GM19467 (cell line): ENCODE results near the gene JTB.

Experiments
- ATAC-seq: cut with Tn5 transposase; IDR thresholded peaks from one replicate; pipeline ENCODE4 v1.9.1; 2021; ENCODE audit warnings: mild to moderate bottlenecking, moderate library complexity; ENCODE audit not compliant: unreplicated experiment

Gene JTB

DNA sequence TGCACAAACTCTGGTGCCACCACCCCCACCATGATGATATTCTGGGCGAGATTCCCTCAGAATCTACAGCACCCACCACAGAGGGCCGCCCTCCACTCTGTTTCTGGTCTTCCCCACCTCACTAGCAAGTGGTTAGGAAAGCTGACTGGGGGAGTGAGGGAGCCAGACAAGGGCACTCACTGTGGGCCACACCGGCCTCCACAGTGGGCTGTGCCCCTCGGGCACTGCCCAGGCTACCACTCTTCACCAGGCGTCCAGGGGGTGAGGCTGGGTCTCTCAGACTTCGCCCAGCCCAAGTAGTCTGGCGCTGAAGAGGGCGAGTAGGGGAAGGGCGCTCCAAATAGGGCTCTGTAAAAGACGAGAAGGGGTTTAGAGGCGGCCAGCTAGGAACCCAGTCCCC lies 43.5 kb downstream of the JTB start:
- no peak for ATAC-seq

DNA sequence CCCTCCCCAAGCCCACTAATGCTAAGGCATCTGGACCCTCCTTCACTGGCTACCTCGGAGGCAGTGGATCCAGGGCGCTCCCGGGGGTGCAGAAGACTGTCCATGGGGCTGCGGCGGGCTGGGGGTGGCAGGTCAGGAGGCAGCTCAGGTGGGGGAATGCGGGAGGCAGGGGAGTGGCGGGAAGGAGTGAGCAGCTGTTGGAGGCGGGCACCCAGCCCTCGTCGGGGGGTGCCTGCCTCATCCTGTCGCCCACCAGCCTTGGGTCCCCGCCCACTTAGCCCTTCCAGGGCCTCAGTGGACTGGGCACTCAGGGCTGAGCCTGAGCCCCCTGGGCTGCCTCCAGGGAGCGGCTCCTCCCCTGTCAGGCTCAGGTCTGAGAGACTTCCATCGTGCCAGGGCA lies 44.0 kb downstream of the JTB start:
- ATAC-seq, result no peak

DNA sequence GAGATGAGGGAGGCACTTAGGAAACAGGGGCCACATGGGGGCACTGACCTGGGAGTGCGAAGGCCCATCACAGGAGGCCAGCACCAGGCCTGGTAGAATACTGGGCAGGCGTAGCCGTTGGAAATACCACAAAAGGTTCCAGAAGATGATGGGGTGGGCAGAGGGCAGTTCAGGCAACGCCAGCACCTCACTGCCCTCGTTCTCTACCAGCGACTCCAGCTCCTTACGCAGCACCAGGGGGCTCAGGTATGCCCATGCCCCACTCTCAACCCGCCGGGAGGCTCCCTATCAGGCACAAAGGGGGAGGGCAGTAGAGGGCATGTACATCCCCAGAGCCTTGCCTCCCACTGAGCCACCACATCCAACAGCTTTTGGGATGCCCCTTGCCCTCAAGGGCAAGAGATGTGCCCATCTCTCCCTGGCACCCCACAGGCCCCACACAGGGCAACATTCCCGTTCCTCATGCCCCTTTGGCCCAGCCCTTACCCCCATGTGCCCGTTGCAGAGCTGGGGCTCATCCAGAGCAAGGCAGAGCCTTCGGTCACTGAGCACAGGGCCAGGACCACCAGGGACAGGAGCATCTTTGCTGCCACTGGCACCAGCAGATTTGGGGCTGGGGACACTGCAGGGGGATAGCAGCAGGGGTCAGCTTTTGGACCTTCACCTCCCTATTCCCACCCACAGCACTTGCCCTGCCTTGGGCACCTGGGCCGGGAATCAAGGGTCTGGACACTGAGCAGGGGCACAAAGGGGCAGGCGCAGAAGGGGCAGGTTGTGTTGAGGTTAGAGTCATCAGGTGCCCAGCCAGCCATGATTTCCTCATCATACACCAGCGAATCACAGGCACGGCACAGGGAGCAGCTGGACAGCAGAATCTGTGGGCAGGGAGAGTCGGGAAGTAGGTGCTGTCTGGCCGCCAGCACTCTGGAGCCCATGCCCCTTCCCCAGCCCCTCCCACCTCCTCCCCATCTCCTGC lies 45.0 kb downstream of the JTB start:
- ATAC-seq, result no peak

DNA sequence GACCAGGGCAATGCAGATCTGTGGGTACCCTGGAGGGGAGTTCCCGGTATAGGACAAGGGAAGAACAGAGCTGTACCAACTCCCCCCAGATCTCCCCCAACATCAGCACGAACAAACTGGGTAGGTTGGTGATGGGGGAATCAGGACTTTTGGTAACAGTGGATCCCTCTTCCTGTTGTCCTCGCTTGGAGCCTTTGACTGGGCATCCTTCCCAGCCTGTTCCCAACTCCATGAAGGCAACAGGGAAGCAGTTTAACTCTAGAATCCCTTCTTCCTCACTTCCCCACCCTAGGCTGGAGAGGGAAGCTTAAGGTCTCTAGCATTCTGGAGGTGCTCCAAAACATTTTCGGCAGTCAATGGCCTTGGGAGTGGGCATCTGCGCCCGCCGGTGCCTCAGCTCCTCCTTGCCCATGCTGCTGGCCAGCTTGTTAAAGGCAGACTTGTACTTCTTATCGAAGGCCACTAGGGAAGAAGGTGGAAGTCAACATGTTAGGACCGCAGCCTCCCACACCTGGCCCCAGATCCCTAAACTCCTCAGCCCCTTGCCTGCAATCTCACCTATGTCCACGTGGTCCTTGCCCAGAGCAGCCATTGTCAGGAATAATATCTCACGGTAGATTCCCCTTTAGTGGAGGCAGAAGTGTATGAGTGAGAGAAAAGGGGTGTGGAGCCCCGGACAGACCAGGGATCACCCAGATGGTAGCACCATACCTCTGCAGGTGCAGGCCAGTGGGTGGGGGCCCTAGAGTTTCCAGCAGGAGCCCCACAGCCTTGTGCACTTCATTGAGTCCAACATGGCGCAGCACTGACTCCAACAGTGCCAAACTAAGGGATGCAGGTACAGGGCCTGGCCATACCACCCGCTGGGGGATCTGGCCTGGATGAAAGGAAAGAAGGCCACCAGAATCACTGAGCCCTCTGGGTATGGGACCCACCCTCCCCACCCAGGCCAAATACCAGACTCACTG lies 47.2 kb downstream of the JTB start:
- no peak for ATAC-seq

DNA sequence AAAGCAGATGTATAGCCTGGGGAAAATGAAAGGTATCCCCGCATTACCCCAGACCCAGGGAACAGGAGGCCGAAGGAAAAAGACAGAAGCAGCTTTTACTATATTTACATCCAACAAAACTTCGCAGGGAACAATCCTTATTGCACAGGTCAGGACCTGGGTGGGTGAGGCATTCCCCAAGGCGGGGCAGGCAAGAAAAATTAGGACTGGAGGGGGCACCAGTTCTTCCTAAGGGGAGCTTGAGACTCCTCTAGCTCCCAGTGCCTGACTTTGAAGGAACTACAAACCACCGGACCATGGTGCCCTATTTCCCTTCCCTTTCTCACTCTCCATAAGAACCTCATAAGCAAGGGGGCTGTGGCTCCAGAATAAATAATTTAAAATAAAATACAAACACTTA lies 48.0 kb downstream of the JTB start:
- ATAC-seq, result no peak

DNA sequence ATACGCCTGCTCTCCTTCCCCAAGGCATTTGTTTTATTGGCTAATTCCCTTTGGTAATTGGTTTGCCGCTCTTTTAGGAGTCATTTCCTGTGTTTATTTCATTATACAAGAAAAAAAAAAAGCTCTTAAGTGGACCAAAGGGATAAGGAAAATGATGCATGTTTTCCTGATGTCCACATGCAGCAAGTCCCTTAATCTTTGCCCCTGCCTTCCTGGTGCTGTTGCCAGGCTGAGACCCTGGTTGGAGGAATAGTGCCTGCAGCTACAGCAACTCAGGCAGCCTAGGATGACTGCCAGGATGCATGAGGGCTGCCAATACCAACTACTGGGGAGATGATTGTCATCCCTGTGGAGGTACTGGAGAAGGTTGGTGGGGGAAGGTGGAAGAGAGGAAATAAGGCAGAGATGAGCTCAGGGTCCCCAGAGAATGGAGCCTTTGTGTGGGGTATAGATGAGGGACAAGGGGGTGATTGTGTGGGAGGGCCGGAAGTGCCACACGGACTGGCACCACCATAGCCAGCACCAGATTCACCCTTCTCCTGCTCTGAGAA lies 48.6 kb downstream of the JTB start:
- no peak for ATAC-seq

DNA sequence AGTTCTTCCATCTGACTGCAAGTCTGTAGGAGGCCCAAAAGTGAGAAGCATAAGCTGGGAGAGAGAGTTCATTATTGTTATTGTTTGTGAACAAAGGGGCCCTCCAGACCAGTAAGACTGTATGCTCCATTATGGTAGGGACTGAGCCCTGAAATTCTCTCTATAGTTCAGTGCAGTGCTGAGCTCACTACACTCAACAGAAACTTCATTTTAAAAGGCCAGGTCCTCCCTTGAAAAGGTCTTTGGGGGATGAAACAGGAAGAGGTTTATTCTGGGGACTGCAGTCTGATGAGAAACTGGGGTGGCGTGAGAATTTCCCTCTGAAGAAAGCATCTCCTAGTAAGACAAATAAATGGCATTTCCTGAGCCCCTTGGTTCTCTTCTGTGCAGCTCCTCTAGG lies 49.2 kb downstream of the JTB start:
- no peak for ATAC-seq

DNA sequence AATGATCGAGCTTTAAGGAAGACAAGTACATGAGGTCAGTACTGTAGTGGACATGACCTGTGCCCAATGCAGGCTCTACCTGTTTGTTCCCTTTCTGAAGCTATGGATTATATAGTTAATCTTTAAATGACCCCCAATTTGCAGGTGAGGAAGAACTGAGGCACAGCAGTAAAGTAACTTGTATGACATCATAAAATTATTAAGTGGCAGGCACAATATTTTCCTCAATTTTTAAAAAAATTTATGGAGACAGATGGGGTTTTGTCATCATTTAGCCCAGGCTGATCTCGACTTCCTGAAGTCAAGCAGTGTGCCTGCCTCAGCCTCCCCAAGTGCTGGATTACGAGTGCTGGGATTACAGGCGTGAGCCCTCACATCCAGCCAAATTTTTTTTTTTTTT lies 51.1 kb downstream of the JTB start:
- ATAC-seq, result no peak
